ENCODE results near the gene PTS.

PTS gene

GRCh38 chr11:112253605-112254242 is 27.5 kb downstream of the PTS start:
- in situ Hi-C loops (cut with MboI; ENCODE audit: low sequenced_read_pairs): no loop called here

- in situ Hi-C loops (cut with MboI; ENCODE audit: low sequenced_read_pairs): no loop called here
Observed at GRCh38 chr11:112255067-112255720, 29.0 kb downstream of the PTS start.

- in situ Hi-C loops (cut with MboI; ENCODE audit: low sequenced_read_pairs): no loop called here
Observed at GRCh38 chr11:112260490-112260889, 34.3 kb downstream of the PTS start, which contains the start of gene PLET1. Gene PLET1 (minus strand): TSS chr11:112260860. CDS start chr11:112260589, 271 bp downstream.

- in situ Hi-C loops (cut with MboI; ENCODE audit: low sequenced_read_pairs): no loop called here
Observed at GRCh38 chr11:112265659-112266409, 39.6 kb downstream of the PTS start.

DNA sequence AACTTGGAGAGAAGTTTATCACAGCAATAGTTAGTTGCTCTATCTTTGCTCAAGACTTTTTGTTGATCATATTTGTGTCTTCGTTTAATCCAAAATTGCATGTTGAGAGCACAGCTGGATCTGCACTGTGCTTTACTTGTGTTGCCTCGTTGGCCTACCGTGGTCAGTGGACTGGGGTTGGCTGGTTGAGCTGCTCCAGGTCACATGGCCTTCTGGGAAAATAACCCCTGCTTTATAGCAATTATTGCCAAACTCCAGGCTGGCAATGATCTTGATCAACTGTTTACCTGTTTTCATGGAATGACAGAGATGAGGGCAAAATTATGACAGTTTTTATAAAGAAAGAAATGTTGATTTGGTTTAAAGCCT is 40.2 kb downstream of the PTS start:
- in situ Hi-C loops (cut with MboI; ENCODE audit: low sequenced_read_pairs): no loop called here

GRCh38 chr11:112267188-112267591 is 41.0 kb downstream of the PTS start:
- in situ Hi-C loops (cut with MboI; ENCODE audit: low sequenced_read_pairs): no loop called here

DNA sequence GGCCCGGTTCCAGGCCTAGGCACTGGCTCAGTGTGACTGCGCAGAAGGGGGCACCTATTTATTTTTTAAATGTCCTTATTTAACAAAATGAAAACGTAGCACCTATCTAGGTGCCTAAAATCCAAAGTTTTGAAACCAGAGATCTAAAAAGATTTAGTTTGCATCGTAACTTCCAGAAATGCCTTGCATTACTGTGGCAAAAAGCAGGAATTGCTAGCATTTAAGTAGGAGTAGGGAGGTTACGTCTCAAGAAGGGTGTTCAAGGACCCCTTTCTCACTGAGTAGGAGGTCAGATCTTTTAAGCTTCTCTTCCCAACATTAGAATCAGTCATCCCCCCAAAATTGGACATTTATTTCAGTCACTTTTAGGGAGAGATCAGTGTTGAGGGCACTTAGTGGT is 42.2 kb downstream of the PTS start:
- in situ Hi-C loops (cut with MboI; ENCODE audit: low sequenced_read_pairs): no loop called here

DNA sequence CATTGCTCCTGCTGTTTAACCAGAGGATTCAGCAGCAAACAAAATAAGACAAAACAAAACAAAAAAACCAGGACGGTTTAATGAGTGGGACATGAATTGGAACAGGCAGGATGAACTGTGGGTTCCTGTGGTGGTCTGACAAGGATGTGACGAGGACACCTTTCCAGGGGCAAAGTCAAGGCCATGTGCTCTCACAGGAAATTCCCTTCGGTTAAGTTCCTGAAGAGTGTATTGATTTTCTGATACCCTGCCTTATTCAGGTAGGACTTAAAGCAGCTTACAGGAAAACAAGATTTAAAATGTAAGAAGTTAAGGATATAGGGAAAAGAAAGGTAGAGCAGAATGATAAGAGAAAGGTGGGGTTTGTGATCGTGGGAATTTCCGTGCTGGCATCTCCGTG is 42.9 kb downstream of the PTS start:
- in situ Hi-C loops (cut with MboI; ENCODE audit: low sequenced_read_pairs): no loop called here

DNA sequence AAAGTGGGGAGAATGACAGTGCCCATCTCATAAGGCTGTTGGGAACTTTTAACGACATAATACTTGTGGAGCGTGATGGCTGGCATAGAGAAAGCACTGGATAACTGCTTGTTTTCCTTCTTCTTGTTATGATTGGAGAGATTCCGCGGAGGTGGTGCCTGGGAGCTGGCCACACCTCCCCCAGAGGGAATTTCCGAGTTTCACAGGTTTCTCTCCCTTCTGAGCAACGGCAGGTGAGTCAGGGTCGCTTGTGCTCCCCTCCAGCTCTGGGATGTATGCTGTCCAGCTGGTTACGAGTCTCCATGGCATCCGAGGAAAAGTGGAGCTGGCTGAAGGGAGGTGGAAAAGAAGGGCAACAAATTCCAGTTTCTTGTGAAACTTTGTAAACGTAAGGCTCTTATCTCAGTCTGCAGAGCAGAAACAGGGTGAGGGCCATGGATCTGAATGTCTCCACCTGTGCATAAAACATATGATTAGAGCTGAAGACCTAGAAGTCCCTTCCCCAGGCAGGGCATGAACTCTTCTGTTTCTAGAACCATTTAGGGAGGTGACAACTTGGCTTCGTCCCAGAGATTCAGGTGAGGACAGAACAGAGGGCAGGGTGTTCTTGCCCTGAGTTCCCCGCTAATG is 44.4 kb downstream of the PTS start:
- in situ Hi-C loops (cut with MboI; ENCODE audit: low sequenced_read_pairs): no loop called here

GRCh38 chr11:112271242-112271641 is 45.0 kb downstream of the PTS start:
- in situ Hi-C loops (cut with MboI; ENCODE audit: low sequenced_read_pairs): no loop called here

DNA sequence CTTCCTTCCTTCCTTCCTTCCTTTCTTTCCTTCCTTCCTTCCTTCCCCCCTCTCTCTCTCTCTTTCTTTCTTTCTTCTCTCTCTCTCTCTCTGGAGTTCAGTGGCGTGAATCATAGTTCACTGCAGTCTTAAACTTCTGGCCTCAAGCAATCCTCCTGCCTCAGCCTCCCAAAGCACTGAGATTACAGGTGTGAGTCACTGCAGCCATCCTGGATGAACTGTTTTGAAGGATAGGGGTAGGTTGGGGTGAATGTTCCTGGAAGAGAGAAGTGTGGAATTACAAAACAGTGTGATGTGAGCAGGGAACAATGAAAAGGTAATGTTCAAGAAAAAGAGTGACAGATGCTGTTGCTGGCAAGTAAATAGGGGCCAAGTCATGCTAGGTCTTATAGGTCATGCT is 46.8 kb downstream of the PTS start:
- in situ Hi-C loops (cut with MboI; ENCODE audit: low sequenced_read_pairs): no loop called here

DNA sequence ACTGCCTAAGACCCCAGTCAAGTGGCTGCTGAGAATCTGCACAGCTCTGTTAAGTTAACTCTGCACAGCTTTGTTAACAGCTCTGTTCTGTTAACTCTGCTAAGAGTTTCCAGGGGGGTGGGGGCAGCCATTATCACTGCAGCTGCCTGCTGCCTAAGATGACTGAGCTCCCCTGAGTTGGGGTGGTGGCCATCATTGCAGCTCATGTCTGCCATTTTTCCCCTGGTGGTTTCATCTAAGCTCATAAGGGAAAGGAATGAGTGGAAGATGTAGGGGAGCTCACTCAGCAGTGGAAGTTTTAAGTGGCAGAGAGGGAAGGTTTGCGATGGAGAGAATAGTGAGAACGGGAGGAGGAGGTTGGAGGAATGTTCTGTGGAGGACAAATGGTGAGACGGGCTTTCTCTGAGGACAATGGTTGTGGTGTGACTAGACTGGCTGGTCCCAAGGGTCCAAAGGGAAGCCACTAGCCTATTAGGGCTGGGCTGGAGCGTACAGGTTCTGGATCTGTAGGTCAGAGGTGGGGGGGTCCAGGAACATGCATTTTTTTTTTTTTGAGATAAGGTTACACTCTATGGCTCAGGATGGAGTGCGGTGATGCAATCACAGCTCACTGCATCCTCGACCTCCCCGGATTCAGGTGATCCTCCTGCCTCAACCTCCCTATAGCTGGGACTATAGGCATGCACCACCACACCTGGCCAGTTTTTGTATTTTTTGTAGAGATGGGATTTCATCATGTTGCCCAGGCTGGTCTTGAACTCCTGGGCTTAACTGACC is 48.0 kb downstream of the PTS start:
- in situ Hi-C loops (cut with MboI; ENCODE audit: low sequenced_read_pairs): no loop called here

- in situ Hi-C loops (cut with MboI; ENCODE audit: low sequenced_read_pairs): loop anchor here (5.0 kb wide), 1 partner anchor 55 kb away; no protein-coding TSS in a partner anchor
Observed at GRCh38 chr11:112277029-112277428, 50.8 kb downstream of the PTS start.

DNA sequence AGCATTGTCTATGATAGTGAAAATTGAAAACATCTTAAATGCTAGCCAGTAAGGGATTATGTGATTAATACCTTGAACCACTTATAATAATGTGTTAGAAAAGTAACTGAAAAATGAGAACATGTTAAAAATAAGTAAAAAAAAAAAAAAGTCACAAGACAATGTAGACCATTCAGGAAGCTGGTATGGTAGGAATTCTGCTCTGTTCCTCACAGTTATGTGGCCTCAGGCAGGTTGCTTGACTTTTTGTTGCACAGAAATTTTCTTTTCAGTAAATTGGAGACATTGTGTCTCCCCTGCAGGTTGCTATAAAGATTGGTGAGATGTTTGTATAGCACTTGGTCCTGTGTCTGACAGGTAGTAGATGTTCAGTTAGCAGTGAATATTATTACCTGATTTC is 51.7 kb downstream of the PTS start:
- in situ Hi-C loops (cut with MboI; ENCODE audit: low sequenced_read_pairs): loop anchor here (5.0 kb wide), 1 partner anchor 56 kb away; no protein-coding TSS in a partner anchor

- in situ Hi-C loops (cut with MboI; ENCODE audit: low sequenced_read_pairs): loop anchor here (5.0 kb wide), 1 partner anchor 57 kb away; no protein-coding TSS in a partner anchor
Observed at GRCh38 chr11:112278803-112279202, 52.6 kb downstream of the PTS start.

DNA sequence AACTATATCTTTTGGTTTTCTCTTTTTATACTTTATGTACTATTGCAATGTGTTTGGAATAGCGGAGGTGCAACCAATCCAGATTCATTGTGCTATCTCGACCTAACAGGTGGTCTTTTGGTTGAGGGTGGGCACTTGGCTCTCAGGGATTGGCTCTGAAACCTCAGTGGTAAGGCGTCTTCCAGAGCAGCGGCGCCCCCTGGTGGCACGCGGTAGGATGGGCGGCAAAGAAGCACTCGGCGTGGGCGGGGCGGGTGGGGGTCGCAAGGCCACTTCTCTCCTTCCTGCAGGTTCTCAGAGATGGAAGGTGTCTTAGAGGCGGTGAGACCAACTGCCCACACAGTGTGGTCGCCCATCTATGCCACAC is 53.7 kb downstream of the PTS start:
- in situ Hi-C loops (cut with MboI; ENCODE audit: low sequenced_read_pairs): loop anchor here (5.0 kb wide), 1 partner anchor 58 kb away; no protein-coding TSS in a partner anchor

DNA sequence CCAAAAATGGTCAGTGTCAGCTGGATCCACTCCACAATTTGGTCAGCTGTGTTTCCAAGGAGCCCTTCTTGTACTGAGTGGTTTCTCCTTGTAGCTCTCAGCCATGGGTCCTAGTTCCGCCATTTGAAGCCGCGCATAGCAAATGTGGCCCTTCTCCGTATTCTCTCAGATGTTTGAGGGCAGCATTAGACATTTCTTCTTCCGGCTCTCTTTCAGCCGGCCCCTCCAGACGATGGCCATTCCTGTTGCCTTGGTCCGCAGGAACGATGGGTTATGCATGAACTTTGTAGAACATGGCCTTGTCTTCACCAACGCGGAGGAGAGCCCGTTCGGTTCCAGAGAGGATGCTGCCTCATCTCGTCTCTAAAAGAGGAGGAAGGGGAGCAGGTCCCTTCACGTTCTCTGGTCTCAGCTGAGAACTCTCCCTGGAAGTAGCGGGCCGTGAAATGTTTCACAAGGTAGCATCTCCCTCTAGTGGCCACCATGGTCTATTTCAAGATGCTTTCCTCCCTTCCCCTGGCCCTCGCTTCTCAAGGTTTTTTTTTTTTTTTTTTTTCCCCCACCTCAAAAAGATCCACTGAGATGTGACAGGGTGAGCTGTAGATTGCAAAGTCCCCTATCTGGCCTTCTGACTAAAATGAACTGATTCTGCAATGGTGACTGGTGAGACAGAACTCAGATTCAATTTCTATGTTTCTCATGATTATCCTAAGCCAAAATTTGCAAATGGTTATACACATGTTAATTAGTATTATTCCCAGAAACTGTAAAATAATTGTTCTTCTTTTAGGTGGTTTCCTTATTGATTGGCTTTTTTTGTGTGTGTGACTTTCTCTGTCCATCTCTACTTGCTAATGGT is 54.3 kb downstream of the PTS start:
- in situ Hi-C loops (cut with MboI; ENCODE audit: low sequenced_read_pairs): no loop called here

DNA sequence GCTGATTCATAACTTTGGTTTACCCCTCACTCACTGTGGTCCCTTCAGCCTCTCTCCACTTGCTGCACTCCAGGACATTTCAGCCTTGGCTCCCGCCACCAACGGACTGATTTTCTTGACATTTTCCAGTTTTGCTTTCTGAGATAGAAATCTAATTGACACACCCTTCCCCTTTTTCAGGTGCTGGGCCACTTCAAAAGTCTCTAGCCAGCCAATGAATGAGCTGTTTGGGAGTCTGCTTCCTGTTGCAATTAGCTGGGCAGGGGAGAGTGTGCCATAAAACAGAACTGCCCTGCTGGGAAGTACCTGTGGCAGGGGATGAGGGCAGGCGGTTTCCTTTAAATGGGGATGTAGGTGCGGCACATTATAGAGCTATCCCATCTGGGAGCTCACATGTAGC is 55.5 kb downstream of the PTS start:
- in situ Hi-C loops (cut with MboI; ENCODE audit: low sequenced_read_pairs): no loop called here

All from HL-60/S4 treated with retinoic acid at 250 ng/mL for 4 days and 3 days (cell line).